HG02763 (cell line): ENCODE results near the gene SEMA5B.

Source experiments
- ATAC-seq: cut with Tn5 transposase; IDR thresholded peaks from one replicate; pipeline ENCODE4 v1.9.1; 2021; ENCODE audit warnings: mild to moderate bottlenecking, moderate library complexity; ENCODE audit not compliant: unreplicated experiment

SEMA5B gene

DNA sequence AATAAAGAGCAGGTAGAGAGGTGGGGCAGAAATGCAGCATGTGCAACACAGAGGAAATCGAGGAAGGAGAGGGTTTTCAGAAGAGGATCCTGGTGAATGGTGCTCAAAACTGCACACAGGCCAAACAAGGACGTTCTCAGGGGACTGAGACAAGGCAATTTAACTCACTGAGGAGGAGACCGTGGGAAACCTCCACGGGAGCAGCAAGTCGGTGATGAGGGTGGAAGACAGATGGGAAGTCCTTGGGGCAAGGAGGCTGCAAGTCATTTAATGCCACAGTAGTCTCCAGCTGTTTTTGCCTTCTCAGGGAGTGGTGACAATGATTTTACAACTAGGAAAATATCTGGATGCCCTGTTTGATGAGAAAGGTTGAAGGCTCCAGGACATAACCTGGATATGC lies 27.8 kb upstream of the SEMA5B start:
- no peak for ATAC-seq

DNA sequence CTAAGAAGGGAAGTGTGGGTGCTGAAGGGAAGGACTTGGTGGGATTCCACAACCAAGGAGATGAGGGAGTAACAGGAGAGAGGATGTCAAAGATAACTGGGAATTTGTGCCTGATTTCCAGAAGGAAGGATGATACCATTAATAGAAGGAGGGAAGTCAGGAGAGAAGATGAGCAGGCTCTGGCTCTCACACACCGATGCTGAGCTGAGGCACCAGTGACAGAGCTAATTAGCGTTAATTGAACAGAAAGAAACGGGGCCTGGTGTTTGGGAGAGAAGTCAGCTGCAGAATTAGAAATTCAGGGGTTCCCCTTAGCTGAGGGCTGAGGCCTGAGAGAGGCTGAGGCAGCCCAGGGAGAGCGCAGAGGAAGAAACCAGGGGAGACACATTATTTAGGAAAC lies 27.4 kb upstream of the SEMA5B start:
- ATAC-seq: no peak

DNA sequence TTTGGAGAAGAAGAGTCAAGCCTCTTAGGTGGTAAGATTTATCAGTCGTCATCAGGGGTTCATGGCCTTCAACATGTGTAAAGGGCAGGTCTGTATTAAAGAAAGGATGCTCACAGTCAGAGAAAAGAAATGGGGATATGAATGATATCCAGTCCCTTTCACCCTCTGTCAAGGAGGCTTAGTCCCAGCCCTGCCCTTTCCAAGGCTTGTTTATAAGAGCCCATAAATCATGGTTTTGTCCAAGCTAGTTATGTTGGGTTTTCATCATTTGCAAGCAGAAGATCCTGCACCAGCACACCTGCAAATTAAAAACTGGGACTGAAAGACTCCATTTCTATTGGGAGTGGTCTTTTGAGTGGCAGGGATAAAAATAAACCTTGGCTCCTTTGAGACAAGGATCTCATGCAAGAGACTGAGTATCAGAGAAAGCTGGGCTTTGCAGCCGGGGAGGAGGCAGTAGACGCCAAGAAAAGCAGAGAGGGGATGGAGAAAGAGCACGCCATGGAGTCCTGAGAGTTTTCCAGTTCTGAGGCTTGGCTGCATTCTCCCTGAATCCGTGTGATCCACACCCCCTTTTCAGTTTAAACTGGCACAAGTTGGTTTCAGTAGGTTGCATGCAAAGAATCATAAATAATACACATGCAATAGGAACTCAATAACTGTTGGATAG lies 26.7 kb upstream of the SEMA5B start:
- ATAC-seq: no peak

DNA sequence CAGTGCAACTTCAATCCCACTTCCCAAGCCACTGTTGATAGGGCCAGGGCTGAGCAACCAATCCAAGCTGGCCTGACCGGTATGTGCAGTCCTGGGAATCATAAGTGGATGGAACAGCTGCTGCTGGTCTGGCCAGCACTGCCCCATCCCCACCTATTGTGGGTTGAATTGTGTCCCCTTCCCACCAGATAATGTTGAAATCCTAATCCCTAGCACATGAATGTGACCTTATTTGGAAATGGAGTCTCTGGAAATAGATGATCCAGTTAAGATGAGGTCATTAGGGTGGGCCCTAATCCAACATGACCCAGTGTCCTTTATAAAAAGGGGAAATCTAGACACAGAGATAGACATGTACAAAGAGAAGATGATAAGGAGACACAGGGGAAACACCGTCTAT lies 25.5 kb upstream of the SEMA5B start:
- ATAC-seq: no peak

DNA sequence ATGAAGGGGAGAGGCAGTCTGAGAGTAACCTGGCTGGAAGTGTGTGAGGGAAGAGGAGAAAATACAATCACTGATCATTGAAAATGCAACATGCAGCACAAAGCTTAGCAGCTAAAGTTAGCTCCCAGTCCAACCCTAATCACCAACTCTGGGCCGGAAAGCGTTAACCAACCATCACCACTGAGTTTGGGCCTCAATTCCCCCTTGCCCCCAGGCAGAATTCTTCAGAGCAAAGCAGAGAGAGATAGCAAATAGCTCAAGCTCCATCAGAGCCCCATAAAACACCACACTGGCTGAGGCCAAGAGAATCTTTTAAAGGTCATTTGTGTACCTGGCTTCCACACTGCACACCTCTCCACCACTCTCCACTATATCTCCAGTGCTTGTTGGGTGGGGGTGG lies 23.1 kb upstream of the SEMA5B start:
- no peak for ATAC-seq

DNA sequence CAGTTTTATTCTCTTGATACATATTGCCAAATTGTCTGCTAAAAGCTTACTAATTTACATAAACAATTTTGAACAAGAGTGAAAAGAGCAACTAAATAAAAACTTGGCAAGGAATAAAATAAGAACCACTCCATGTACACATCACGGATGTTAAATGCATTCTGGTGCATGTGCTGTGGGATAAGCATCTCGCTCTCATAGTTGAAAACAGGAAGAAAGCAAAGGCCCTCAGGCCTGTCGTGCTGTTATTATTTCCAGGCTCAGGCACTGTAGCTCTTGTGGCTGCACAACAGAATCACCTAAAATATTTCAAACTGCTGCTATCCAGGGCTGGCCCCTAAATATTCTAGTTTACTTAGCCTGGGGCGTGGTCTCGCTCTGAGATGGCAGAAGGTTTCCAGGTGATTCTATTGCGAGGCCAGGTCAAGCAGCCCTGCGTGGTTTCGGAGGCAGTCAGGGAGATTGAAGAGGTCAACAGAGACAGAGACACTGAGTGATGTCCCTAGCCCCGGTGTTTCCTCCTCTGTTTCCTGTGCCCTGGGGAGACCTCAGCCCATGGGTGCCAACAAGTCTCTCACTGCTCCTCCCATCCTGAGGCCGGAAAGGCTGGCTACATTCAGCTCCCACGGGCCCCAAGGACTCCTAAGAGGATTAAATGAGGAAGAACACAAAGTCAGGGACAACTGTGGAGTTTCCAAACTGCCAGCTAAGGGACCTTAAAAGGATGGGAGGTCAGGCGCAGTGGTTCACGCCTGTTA lies 21.1 kb upstream of the SEMA5B start:
- no peak for ATAC-seq

DNA sequence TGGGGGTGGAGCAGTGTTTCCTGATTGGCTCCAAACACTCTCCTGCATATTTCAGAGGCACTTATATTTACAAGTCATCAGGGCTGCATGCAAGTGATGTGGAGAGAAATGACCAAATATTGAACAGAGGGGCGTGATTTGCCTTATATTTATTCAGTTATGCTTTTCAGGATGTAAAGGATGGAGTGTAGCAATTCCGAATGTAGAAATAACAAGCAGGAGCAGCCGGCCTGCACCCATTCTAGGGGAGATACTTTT lies 19.4 kb upstream of the SEMA5B start:
- no peak for ATAC-seq

DNA sequence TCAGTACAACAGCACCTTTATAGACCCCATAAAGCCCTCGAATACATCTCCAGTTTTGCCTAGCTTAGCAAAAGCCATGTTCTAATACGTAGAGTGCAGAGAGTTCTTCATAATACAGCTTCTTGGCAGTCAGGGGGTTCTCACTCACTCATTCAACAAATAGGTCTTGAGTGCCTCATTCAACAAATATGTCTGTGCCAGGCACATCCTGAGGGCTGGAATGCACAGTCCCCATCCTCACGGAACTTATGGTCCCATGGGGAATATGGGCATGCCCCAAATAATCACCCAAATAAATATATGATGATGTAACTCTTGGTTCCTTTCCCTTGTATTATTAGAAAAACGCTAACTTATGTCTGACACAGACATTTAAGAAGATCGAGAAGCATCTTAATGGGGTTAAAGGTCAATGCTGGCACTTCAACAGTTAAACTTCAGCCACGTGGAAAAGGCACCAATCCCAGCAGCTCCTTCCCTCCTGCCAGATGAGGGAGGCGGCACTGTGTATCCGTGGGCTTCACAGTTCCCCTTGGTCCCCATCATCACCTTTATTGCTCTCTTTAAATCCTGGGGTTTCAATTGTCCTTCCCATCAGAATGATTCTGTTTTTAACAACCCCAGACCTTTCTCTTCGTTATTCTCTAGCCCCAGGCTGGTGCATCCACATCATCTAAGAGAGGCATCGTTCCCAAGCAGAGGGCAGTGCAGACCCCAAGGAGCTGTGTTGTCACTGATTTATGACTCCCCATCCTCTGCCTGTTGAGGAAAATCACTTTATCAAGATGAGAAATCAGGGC lies 18.9 kb upstream of the SEMA5B start:
- no peak for ATAC-seq

DNA sequence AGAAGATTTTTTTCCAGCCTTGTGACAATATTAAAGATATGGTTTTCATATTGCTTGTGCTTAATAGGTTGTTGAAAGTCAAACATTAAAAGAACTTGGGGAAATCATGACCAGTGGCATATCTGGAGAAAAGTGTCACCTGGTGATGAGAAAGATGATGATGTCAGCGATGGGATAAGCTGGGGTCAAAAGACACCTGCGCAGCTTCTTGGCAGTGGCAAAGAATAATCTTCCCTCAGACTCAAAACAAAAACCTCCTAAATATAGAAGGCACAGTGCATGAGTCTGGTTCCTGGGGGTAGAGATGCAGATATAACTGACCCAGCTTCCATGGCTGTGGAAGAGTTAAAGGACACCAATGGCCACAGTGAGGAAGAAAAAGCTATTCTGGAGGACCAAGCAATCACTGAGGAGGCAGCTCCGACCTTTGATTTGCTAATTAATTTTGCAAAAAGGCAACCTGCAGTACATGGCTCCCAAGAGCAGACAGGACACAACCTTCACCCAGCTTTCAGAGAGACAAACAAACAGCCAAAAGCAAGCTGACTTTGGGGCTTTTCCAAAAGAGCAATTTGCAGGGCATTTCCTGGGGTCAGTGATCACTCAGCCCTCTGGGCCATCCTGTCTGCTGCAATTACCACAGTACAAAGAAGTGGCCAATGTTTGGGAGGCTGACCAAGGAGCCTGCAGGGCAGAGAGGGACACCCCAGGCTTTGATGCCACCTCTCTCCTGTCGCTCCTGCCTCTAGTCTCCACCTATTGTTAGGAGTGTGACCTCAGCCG lies 17.6 kb upstream of the SEMA5B start:
- ATAC-seq: no peak

DNA sequence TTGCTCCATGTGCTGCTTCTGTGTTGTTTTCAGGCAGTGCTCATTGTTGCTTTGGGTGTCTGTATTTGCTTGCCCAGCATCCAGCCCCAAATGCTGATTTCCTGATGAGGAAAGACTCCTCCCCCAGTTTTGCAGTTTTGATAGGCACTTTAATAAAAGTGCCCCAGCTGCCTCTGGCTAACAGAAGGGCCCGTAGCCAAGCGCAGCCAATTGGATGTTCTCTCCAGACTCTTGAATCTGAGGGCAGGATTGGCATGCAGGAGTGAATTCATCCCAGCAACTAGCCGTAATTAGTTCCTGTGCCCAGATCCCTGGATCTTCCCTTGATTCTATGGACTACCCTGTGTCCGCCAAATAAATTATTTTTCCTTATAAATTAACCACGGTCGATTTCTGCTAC lies 14.8 kb upstream of the SEMA5B start:
- no peak for ATAC-seq

DNA sequence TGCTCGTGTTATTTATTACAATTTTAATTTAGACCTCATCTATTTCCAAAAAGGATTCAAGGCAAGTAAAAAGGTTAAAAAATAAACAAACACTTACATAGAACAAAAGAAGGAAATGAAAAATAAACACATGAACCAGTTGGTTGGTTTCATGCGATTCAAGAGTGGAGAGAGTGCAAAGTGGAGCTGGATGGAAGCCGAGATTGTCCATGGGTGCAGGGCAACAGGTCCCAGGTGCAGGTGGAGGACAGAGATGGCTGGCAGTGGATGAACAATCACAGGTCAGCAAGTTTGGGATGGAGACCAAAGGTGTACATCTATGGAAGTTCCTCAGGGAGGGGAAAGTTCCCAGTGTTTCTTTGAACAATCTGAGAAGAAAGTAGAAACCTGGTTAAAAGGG lies 11.6 kb upstream of the SEMA5B start:
- no peak for ATAC-seq

DNA sequence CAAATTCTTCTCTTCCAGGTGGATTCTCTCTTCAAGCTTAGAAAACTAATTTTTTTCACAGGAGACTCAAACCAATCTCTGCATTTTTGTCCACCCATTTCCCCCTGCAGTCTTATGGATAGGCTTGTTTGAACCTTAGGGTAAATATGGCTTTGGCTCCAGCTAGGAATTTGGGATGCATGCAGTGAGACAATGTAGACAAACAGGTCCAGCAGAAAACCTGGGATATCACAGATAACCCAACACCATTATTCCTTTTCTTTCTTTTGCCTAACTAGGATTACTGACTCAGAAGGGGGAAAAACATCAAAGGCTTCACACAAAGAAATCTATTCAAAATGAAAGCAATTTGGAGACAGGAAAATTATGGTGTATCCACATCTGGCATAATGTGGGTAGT lies 11.2 kb upstream of the SEMA5B start:
- ATAC-seq: no peak

DNA sequence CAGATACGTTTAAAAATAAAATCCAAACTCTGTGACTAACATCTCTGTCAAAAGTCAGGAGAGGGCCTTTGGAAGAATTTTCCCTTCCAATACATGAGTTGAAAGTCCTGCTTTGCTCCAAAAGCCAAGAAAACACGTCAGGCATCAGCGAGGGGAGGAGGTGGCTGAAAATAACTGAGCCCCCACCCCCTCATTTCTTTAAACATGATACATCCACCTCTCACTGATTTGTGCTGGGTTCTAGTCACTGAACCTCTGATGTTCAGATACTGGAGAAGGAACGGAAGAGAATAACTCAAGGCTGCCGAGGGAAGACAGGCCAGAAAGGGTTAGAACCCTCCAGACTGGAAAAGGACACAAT lies 9.4 kb upstream of the SEMA5B start:
- ATAC-seq: no peak

DNA sequence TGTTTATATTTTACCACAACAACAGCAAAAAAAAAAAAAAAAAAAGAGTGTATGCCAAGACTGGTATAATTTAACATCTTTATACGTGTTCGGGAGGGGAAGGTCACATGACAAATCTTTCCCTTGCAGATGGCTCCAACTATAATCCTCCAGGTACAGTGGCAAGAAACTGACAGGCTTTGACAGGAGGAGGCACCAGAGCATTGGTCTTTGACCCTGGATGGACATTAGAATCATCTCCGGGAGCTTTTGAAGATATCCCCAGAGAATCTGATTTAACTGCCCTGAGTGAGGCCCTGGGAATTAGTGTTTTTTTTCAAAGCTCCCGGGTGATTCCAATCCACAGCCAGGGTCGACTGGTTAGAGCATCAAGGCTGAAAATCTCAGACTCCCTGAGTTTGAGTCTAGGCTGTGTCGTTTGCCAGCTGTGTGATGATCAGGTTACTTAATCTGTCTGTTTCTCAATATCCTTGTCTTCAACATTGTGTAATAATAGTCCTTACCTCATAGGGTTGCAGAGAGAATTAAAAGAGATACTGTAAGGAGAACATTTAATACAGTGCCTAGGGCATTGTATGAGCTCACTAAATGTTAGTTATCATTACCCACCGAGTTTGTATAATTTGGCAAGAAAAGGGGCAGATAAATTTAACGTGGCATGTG lies 8.9 kb upstream of the SEMA5B start:
- no peak for ATAC-seq

DNA sequence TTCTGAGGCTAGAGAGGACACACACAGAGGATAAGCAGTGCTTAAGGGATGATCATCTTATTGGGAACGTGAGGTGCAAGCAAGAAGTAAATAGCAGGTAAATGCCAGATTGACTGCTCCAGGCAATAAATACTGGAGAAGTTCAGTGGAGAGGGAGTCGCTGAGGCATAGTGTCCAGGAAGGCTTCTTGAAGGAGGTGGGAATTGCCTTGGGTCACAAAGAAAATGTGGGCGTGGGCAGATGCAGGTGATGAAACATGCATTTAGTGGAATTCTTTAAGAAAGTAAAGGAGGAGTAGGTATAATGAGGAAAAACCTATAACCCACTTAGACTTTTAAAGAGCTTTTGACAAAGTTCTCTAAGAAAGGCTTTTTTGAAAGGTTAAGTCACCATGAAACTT lies 7.4 kb upstream of the SEMA5B start:
- no peak for ATAC-seq

DNA sequence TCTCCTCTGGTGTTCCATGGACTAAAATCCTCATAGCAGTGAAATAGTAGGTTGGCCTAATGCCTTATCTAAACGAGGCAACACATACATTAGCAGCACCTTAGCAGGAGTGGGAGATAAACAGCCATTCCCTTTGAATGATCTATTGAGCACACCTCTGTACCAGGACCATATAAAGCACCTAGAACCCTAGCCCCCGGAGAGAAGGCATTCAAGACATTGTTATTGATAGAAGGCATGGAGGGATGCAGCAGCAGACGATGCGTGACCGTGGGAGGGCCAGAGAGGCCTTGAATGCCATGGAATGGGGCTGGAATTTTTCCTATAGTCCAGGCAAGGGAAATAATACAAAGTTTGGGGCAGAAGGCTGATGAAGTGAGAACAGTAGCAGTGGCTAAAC lies 6.6 kb upstream of the SEMA5B start:
- ATAC-seq: no peak

DNA sequence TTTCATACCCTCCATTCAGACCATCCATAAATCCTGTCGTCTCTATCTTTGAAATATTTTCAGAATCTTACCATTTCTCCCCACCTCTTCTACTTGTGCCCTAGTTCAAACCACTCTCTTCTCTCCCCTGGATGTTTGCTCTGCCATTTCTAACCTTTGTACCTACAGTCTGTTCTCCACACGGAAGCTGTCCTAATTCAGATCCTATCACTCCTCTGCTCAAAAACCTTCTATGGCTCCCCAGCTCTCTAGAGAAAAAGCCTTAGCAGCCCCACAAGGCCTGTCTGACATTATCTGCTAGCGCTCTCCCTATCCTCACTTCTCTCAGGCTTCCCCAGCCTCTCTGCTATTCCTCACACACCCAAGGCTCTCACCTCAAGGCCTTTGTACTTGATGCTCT lies 4.5 kb upstream of the SEMA5B start:
- no peak for ATAC-seq

DNA sequence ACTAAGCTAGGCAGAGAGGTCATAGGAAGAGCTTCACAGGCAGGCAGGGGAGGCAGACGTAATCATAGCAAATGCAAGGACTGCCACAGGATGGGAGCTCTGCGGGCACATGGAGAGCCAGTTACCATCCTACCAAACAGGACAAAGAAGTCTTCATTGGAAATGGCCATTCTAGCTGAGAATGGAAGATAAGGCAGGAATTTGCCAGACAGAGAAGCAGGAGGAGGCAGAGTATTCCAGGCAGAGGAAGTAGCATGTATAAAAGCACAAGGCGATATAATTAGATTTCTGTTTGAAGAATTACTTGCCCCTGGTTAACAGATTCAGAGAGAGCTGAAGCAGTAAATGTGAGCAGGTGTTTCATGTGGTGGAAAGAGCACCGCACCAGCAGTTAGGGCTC lies 3.5 kb upstream of the SEMA5B start:
- no peak for ATAC-seq

DNA sequence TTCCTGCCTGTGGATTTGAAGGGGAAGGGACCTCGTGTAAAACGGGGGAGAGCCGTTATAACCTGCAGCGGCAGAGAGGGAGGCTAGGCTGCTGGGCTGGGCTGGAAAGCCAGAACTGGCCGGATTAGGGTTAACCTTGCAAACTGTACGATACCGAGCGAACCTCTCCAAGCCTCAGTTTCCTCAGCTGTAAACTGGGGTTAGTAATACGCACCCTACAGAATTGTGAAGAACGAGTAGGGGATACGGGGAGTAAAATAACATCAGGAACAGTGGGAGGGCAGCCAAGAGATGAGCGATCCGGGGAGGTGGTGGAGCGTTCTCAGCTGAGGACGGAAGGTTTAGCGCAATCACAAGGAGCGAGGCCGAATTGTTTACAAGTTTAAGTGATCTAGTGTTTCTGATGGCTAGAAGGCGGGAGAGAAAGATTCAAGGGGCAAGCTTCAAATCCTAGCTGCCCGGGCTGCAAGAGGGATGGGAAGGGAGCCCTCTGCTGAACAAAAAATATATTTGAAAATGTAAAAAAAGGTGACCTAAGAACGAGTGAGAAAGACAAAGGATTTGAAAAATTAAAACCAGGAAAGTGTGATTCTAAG lies 768 bp upstream of the SEMA5B start:
- ATAC-seq: no peak

DNA sequence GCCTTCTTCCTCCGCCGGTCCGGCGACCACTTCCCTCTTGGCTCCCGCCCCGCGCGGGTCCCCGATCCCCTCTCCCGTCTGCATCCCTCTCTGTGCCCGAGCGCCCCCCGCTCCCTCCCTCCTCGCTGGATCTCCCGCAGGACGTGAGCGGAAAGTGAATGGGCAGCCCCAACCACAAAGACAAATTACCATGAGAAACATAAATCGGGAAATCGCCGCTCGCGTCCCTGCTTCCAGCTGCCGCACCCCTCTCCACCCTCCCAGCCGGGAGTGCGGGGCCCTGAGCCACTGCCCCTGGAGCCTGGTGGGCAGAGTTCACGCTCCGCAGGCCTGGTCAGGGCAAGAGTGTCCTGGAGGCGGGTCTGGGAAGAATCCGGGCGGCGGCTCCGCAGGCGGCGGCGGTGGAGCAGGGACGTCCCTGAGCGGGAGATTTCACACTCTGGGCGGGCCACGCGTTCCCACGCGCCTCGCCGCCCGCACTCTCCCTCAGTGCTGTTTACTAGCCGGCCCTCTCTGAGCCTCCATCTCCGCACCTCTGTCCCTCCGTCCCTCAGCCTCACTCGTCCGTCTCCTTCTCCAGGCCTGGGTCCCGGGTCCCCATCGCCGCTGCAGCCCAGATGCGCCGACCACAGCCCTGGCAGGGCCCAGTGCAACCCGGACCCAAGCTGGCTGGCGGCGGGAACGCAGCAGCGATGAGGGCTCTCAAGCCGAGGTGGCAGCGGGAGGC lies 835 bp downstream of the SEMA5B start:
- no peak for ATAC-seq
